Testis (tissue), 2 donors: Measurements from ENCODE around the gene AQP5.

Experiments used
- CTCF ChIP-seq, 3 experiments: fragments of 450-650 bp in 2 of 3; fragments of 200-600 bp in 1 of 3; sonication (generic) in 1 of 3; IDR thresholded peaks; one replicate each; pipeline ENCODE4 v1.5.1; 2016 to 2019; ENCODE audit warnings: antibody characterized with exemption in 3 of 3, mild to moderate bottlenecking in 2 of 3, moderate library complexity in 1 of 3
- POLR2A ChIP-seq: fragments of 450-650 bp; IDR thresholded peaks from one replicate; pipeline ENCODE4 v1.6.1; 2017; ENCODE audit warnings: antibody characterized with exemption, mild to moderate bottlenecking, moderate library complexity

DNA sequence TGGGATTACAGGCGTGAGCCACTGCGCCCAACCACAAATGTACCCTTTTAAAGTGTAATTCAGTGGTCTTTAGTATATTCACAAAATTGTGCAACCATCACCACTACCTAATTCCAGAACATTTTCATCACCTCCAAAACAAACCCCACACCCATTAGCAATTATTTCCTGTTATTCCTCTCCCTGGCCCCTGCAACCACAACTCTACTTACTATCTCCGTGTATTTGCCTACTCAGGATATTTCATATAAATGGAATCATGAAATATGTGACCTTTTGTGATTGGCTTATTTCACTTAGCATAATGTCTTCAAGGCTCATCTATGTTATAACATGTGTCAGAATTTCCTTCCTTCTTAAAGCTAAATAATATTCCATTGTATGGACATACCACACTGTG, 27.2 kb upstream of the AQP5 start:
- TF ChIP-seq CTCF (IDR thresholded peaks at IDR 0.05) (no peak), POLR2A (no peak)
